DOHH2 (cell line): ENCODE measurements around the gene KIAA1328.

ENCODE experiments used
- H3F3A ChIP-seq: fragments of 200-600 bp; sonication (generic), shearing (Covaris generic); 2 replicates; pipeline ENCODE4 v1.6.0; 2016; ENCODE audit warnings: antibody characterized with exemption, mild to moderate bottlenecking; ENCODE audit not compliant: control insufficient read depth, insufficient read depth
- H3K27ac ChIP-seq: fragments of 200-600 bp; sonication (generic); 2 replicates; pipeline ENCODE4 v1.5.1; 2014; ENCODE audit warnings: low read depth, mild to moderate bottlenecking, low read length, moderate library complexity
- H3K27me3 ChIP-seq: fragments of 200-600 bp; sonication (generic); 2 replicates; pipeline ENCODE4 v1.6.1; 2014; ENCODE audit warnings: mild to moderate bottlenecking, low read length, mixed read lengths; ENCODE audit not compliant: control insufficient read depth
- H3K36me3 ChIP-seq: fragments of 200-600 bp; sonication (generic); 2 replicates; pipeline ENCODE4 v1.6.1; 2014; ENCODE audit warnings: mild to moderate bottlenecking, low read length, moderate library complexity, mixed read lengths; ENCODE audit not compliant: control insufficient read depth
- H3K4me1 ChIP-seq: fragments of 200-600 bp; sonication (generic); 2 replicates; pipeline ENCODE4 v1.6.1; 2014; ENCODE audit warnings: mild to moderate bottlenecking, low read length, mixed read lengths; ENCODE audit not compliant: control insufficient read depth
- H3K4me2 ChIP-seq: fragments of 200-600 bp; sonication (generic); 2 replicates; pipeline ENCODE4 v1.6.0; 2014; ENCODE audit warnings: mild to moderate bottlenecking, low read length, moderate library complexity
- H3K4me3 ChIP-seq: fragments of 200-600 bp; sonication (generic); 2 replicates; pipeline ENCODE4 v1.5.1; 2014; ENCODE audit warnings: mild to moderate bottlenecking, low read length, mixed read lengths
- H3K79me2 ChIP-seq: fragments of 200-600 bp; sonication (generic); 2 replicates; pipeline ENCODE4 v1.6.1; 2014; ENCODE audit warnings: mild to moderate bottlenecking, low read length, mixed read lengths; ENCODE audit not compliant: control insufficient read depth
- H3K9me2 ChIP-seq: fragments of 200-600 bp; sonication (generic); replicated peaks from 2 replicates; pipeline ENCODE4 v1.6.1; 2014; ENCODE audit warnings: mild to moderate bottlenecking, low read length, mixed read lengths; ENCODE audit not compliant: control insufficient read depth
- H3K9me3 ChIP-seq: fragments of 200-600 bp; sonication (generic); 2 replicates; pipeline ENCODE4 v1.6.1; 2014; ENCODE audit warnings: antibody characterized with exemption, low read length, mixed read lengths; ENCODE audit not compliant: control insufficient read depth, insufficient read depth
- H4K20me1 ChIP-seq: fragments of 200-600 bp; sonication (generic); 2 replicates; pipeline ENCODE4 v1.6.0; 2014; ENCODE audit warnings: low read depth, mild to moderate bottlenecking, antibody characterized with exemption, low read length, moderate library complexity; ENCODE audit not compliant: control insufficient read depth, insufficient read depth
- EZH2phosphoT487 ChIP-seq: fragments of 200-600 bp; sonication (generic); IDR thresholded peaks from 2 replicates; pipeline ENCODE4 v1.6.1; 2017; ENCODE audit warnings: borderline replicate concordance, mild to moderate bottlenecking, antibody characterized with exemption, low read length, moderate library complexity, mixed read lengths
- TF ChIP-seq, protein P1 (sequence below): fragments of 200-600 bp; sonication (generic); IDR thresholded peaks from one replicate; pipeline ENCODE4 v1.5.1; 2014; ENCODE audit warnings: antibody characterized with exemption, mild to moderate bottlenecking, low read depth, low read length; ENCODE audit not compliant: poor library complexity, severe bottlenecking

KIAA1328 gene

DNA sequence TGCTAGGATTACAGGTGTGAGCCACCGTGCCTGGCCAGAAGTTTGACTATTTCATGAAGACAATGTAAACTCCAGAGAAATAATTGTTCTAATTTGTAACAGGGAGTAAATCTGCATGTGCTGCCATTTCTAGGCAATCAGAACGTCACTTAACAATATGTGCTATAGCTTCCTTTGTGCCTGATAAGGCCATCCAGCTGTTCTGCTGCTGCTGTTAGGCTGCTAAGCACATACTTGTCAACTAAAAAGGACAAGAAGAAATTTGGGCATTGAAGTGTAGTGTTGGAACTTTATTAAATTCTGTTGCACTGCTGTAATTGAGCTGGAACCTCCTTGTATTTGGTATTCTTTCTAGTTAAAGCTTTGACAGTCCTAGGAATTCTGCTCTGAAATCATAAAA lies 57.1 kb downstream of the KIAA1328 start:
- H4K20me1 ChIP-seq, result no peaks in the 10 kb centered on the region
- H3K4me1 ChIP-seq, result no peaks in the 10 kb centered on the region
- no peaks in the 10 kb centered on the region for H3K9me3 ChIP-seq
- H3K9me2 ChIP-seq, result no peaks in the 10 kb centered on the region; the same call in 1 of the 2 replicates
- H3K36me3 ChIP-seq, result no peaks in the 10 kb centered on the region
- no peaks in the 10 kb centered on the region for H3K27me3 ChIP-seq
- H3K4me3 ChIP-seq, result no peak overlapping the region
- TF ChIP-seq, protein P1, sequence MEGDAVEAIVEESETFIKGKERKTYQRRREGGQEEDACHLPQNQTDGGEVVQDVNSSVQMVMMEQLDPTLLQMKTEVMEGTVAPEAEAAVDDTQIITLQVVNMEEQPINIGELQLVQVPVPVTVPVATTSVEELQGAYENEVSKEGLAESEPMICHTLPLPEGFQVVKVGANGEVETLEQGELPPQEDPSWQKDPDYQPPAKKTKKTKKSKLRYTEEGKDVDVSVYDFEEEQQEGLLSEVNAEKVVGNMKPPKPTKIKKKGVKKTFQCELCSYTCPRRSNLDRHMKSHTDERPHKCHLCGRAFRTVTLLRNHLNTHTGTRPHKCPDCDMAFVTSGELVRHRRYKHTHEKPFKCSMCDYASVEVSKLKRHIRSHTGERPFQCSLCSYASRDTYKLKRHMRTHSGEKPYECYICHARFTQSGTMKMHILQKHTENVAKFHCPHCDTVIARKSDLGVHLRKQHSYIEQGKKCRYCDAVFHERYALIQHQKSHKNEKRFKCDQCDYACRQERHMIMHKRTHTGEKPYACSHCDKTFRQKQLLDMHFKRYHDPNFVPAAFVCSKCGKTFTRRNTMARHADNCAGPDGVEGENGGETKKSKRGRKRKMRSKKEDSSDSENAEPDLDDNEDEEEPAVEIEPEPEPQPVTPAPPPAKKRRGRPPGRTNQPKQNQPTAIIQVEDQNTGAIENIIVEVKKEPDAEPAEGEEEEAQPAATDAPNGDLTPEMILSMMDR, result no peak
- no peak for TF ChIP-seq EZH2phosphoT487
- no peaks in the 10 kb centered on the region for H3K79me2 ChIP-seq
- H3F3A ChIP-seq, result no peaks in the 10 kb centered on the region
- H3K27ac ChIP-seq, result no peak overlapping the region
- no peak overlapping the region for H3K4me2 ChIP-seq

DNA sequence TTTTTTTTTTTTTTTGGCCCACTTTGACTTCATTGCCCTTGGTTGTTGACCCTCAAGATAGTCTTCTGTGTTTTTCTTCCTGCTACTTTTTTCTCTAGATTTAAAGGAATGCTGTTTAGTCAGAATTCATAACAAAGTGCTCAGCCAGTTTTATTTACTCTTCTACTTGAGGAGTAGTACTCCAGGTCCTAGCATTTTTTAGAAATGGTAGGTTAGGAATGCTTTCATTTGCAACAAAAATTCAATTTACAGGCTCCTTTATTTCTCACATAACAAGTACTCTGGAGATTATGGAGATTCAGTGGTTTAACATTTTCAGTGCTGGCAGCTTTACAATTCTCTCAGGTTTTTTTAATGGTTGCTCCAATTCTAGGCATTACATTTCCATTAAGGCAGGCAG lies 58.2 kb downstream of the KIAA1328 start:
- Histone ChIP-seq H4K20me1 (no peaks in the 10 kb centered on the region), H3K4me2 (no peak overlapping the region), H3K27me3 (no peaks in the 10 kb centered on the region), H3K9me3 (no peaks in the 10 kb centered on the region), H3K4me1 (no peaks in the 10 kb centered on the region), H3K9me2 (no peaks in the 10 kb centered on the region; the same call in 1 of the 2 replicates), H3F3A (no peaks in the 10 kb centered on the region), H3K79me2 (no peaks in the 10 kb centered on the region), H3K4me3 (no peak overlapping the region), H3K36me3 (no peaks in the 10 kb centered on the region), H3K27ac (no peak overlapping the region)
- no peak for TF ChIP-seq EZH2phosphoT487
- TF ChIP-seq, protein P1, result no peak

DNA sequence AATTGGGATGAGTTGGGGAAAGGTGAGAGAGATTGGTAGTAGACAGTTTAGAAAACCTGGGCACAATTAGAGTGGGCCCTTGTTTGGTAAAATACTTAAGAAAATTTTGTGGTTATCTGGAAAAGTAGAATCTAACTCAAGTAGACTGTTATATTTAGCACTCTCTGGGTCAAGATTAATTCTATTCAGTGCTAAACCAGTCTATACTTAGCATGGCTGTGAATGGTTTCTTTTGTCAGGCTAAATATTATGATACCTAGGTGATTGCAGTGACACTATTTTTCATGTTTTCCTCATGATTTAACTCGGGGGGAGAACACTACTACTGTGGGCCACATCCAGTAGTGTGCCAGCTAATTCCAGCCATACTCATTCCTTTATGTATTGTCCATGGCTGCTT lies 58.9 kb downstream of the KIAA1328 start:
- H3F3A ChIP-seq, result no peaks in the 10 kb centered on the region
- no peaks in the 10 kb centered on the region for H3K27me3 ChIP-seq
- TF ChIP-seq, protein P1, result no peak
- no peak for TF ChIP-seq EZH2phosphoT487
- no peak overlapping the region for H3K4me2 ChIP-seq
- H3K27ac ChIP-seq, result no peak overlapping the region
- no peaks in the 10 kb centered on the region for H3K79me2 ChIP-seq
- H3K9me3 ChIP-seq, result no peaks in the 10 kb centered on the region
- H3K4me3 ChIP-seq, result no peak overlapping the region
- H3K9me2 ChIP-seq, result no peaks in the 10 kb centered on the region; the same call in 1 of the 2 replicates
- H4K20me1 ChIP-seq, result no peaks in the 10 kb centered on the region
- no peaks in the 10 kb centered on the region for H3K4me1 ChIP-seq
- H3K36me3 ChIP-seq, result no peaks in the 10 kb centered on the region

DNA sequence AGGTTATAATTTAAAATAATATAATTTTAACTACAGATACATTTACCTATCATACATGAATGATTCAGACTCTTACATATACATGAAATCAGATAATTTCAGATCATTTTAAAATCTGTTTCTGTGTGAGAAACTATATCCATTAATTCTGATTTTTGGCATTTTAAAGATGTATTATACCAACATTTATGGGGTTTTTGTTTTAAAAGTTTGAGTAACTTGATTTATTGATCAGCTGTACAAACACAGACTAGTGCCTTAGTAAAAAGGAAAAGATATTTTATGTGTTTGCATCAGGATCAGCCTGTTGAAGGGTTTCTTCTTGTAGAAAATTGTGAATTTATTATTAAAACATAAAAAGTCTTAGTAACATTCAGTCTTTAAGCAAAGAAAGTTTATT lies 59.9 kb downstream of the KIAA1328 start:
- Histone ChIP-seq H3K27me3 (no peaks in the 10 kb centered on the region), H3K27ac (no peak overlapping the region), H3K9me3 (no peaks in the 10 kb centered on the region), H3K4me3 (no peak overlapping the region), H3K4me1 (no peaks in the 10 kb centered on the region), H3K79me2 (no peaks in the 10 kb centered on the region), H3K4me2 (no peak overlapping the region), H3K9me2 (no peaks in the 10 kb centered on the region; the same call in 1 of the 2 replicates), H4K20me1 (no peaks in the 10 kb centered on the region), H3F3A (no peaks in the 10 kb centered on the region), H3K36me3 (no peaks in the 10 kb centered on the region)
- no peak for TF ChIP-seq EZH2phosphoT487
- TF ChIP-seq, protein P1, result no peak
